ENCODE data around the gene SBF2. TPM values are rescaled to one million over a fixed set of nuclear protein-coding genes. Genes with fewer than 3 reads are reported as not detected.

The SBF2 gene
- total and polyA plus RNA-seq, 2 of the 13 experiments (the other 11 are each of a cell fraction or from before 2014, with no cell fraction given), result 24.0 to 45.8 TPM

DNA sequence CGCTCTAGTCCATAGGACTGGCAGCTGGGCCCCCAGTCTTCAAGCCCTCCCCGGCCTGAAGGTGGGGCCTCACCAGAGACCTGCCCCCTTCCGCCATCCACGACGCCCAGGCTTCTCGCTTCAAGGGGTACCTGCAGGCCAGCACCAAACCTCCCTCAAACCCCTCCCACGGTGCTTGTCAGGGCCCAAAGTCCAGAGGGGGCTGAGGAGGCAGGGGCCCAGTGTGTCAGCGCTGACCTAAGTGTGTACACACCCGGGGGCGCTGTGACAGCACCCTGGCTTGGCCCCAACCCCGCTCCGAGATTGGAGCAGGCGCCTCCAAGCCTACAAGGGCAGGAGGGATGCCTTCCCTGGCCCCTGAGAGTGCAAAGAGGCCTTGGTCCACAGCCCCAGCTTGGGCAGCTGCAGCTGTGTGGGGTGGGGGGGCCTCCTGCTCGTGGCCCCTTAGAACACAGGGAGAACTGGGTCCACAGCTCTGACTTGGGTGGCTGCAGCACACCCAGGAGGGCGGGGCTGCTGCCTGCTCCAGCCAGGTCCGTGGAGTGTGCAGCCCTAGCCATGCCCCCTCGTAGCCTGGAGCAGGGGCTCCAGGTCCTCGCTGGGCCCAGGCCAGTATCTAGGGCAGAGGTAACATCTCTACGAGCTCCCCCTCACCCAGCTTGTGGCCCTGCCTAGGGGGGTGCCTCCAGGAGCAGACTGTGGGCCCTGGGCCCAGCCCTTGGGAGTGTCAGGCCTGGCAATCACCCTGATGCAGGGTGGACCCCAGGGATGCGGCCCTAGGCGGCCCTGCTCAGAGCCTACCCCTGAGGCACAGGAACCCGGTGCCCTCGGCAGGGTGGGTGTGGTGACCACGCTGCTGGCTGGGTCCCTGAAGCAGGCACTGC lies 4.9 kb downstream of the SBF2 start (continued):
- TF ChIP-seq SSRP1 (CRISPR knock-in tag; IDR thresholded peaks at IDR 0.05), result 0 out of 2 replicates have a peak, but pooled peaks have one; percentile 56
- no peak for TF ChIP-seq ZNF607 (CRISPR knock-in tag; IDR thresholded peaks at IDR 0.05; ENCODE audit: borderline replicate concordance)
- no peak for TF ChIP-seq CENPX (CRISPR knock-in tag; IDR thresholded peaks at IDR 0.05)
- TF ChIP-seq AKAP8 (CRISPR knock-in tag; IDR thresholded peaks at IDR 0.05), result no peak
- no peak; the same call in 1 of the 2 replicates for TF ChIP-seq ZNF331 (CRISPR knock-in tag; IDR thresholded peaks at IDR 0.05)
- TF ChIP-seq ZNF552 (CRISPR knock-in tag; IDR thresholded peaks at IDR 0.05; ENCODE audit: borderline replicate concordance), result peak; percentile 87; the same call in 1 of the 2 replicates
- no peak for TF ChIP-seq ZNF20 (CRISPR knock-in tag; IDR thresholded peaks at IDR 0.05)
- TF ChIP-seq, protein P1, sequence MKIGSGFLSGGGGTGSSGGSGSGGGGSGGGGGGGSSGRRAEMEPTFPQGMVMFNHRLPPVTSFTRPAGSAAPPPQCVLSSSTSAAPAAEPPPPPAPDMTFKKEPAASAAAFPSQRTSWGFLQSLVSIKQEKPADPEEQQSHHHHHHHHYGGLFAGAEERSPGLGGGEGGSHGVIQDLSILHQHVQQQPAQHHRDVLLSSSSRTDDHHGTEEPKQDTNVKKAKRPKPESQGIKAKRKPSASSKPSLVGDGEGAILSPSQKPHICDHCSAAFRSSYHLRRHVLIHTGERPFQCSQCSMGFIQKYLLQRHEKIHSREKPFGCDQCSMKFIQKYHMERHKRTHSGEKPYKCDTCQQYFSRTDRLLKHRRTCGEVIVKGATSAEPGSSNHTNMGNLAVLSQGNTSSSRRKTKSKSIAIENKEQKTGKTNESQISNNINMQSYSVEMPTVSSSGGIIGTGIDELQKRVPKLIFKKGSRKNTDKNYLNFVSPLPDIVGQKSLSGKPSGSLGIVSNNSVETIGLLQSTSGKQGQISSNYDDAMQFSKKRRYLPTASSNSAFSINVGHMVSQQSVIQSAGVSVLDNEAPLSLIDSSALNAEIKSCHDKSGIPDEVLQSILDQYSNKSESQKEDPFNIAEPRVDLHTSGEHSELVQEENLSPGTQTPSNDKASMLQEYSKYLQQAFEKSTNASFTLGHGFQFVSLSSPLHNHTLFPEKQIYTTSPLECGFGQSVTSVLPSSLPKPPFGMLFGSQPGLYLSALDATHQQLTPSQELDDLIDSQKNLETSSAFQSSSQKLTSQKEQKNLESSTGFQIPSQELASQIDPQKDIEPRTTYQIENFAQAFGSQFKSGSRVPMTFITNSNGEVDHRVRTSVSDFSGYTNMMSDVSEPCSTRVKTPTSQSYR (CRISPR knock-in tag; IDR thresholded peaks at IDR 0.05; ENCODE audit: borderline replicate concordance), result peak; percentile 72
- TF ChIP-seq U2AF1 (optimal IDR thresholded peaks at IDR 0.05; ENCODE audit: low read depth, low read length), result no peak
- TF ChIP-seq FOSL1 (CRISPR knock-in tag; IDR thresholded peaks at IDR 0.05; ENCODE audit: borderline replicate concordance), result no peak
- TF ChIP-seq HES4 (CRISPR knock-in tag; IDR thresholded peaks at IDR 0.05; ENCODE audit: borderline replicate concordance), result no peak; the same call in 1 of the 2 replicates
- TF ChIP-seq, protein P2, sequence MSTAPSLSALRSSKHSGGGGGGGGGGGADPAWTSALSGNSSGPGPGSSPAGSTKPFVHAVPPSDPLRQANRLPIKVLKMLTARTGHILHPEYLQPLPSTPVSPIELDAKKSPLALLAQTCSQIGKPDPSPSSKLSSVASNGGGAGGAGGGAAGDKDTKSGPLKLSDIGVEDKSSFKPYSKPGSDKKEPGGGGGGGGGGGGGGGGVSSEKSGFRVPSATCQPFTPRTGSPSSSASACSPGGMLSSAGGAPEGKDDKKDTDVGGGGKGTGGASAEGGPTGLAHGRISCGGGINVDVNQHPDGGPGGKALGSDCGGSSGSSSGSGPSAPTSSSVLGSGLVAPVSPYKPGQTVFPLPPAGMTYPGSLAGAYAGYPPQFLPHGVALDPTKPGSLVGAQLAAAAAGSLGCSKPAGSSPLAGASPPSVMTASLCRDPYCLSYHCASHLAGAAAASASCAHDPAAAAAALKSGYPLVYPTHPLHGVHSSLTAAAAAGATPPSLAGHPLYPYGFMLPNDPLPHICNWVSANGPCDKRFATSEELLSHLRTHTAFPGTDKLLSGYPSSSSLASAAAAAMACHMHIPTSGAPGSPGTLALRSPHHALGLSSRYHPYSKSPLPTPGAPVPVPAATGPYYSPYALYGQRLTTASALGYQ (CRISPR knock-in tag; IDR thresholded peaks at IDR 0.05), result peak; percentile 56; the same call in 1 of the 2 replicates
- TF ChIP-seq ZFY (CRISPR knock-in tag; IDR thresholded peaks at IDR 0.05), result peak; percentile 72
- TF ChIP-seq ZNF629 (CRISPR knock-in tag; conservative IDR thresholded peaks at IDR 0.05), result peak; percentile 34; the same call in 1 of the 2 replicates
- TF ChIP-seq ZIK1 (CRISPR knock-in tag; IDR thresholded peaks at IDR 0.05; ENCODE audit: borderline replicate concordance, low read depth), result no peak
- no peak for TF ChIP-seq ZNF773 (CRISPR knock-in tag; IDR thresholded peaks at IDR 0.05; ENCODE audit: borderline replicate concordance)
- TF ChIP-seq TEAD3 (CRISPR knock-in tag; optimal IDR thresholded peaks at IDR 0.05; ENCODE audit: borderline replicate concordance), result peak; percentile 49
- TF ChIP-seq, protein P3, sequence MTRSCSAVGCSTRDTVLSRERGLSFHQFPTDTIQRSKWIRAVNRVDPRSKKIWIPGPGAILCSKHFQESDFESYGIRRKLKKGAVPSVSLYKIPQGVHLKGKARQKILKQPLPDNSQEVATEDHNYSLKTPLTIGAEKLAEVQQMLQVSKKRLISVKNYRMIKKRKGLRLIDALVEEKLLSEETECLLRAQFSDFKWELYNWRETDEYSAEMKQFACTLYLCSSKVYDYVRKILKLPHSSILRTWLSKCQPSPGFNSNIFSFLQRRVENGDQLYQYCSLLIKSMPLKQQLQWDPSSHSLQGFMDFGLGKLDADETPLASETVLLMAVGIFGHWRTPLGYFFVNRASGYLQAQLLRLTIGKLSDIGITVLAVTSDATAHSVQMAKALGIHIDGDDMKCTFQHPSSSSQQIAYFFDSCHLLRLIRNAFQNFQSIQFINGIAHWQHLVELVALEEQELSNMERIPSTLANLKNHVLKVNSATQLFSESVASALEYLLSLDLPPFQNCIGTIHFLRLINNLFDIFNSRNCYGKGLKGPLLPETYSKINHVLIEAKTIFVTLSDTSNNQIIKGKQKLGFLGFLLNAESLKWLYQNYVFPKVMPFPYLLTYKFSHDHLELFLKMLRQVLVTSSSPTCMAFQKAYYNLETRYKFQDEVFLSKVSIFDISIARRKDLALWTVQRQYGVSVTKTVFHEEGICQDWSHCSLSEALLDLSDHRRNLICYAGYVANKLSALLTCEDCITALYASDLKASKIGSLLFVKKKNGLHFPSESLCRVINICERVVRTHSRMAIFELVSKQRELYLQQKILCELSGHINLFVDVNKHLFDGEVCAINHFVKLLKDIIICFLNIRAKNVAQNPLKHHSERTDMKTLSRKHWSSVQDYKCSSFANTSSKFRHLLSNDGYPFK (CRISPR knock-in tag; IDR thresholded peaks at IDR 0.05; ENCODE audit: borderline replicate concordance), result 0 out of 2 replicates have a peak, but pooled peaks have one; percentile 26
- TF ChIP-seq ASH2L (IDR thresholded peaks at IDR 0.05; ENCODE audit: insufficient read length, low read depth, low read length), result peak; percentile 85
- peak; percentile 93 for TF ChIP-seq MAZ (IDR thresholded peaks at IDR 0.05; ENCODE audit: borderline replicate concordance, low read depth, low read length)
- peak; percentile 93 for TF ChIP-seq MAZ (CRISPR knock-in tag; IDR thresholded peaks at IDR 0.05; ENCODE audit: low read depth)
